NOMO-1 treated with DMSO at 0.1 percent for 48 hours (cell line): ENCODE measurements around the gene JTB.

Source experiments
- DNase-seq: peaks from one replicate; lab custom pipeline; 2025; ENCODE audit not compliant: unreplicated experiment; lab: John Stamatoyannopoulos, UW

JTB gene

GRCh38 chr1:153933955-153934354, 43.5 kb downstream of the JTB start:
- no peak for DNase-seq

- no peak for DNase-seq
Observed at GRCh38 chr1:153933430-153933829, 44.0 kb downstream of the JTB start.

GRCh38 chr1:153932156-153933131, 45.0 kb downstream of the JTB start:
- no peak for DNase-seq

GRCh38 chr1:153929981-153930948, 47.2 kb downstream of the JTB start:
- DNase-seq: no peak

- no peak for DNase-seq
Observed at GRCh38 chr1:153929426-153929825, 48.0 kb downstream of the JTB start.

DNA sequence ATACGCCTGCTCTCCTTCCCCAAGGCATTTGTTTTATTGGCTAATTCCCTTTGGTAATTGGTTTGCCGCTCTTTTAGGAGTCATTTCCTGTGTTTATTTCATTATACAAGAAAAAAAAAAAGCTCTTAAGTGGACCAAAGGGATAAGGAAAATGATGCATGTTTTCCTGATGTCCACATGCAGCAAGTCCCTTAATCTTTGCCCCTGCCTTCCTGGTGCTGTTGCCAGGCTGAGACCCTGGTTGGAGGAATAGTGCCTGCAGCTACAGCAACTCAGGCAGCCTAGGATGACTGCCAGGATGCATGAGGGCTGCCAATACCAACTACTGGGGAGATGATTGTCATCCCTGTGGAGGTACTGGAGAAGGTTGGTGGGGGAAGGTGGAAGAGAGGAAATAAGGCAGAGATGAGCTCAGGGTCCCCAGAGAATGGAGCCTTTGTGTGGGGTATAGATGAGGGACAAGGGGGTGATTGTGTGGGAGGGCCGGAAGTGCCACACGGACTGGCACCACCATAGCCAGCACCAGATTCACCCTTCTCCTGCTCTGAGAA, 48.6 kb downstream of the JTB start:
- DNase-seq: no peak

- no peak for DNase-seq
Observed at GRCh38 chr1:153928245-153928644, 49.2 kb downstream of the JTB start.

- DNase-seq: no peak
Observed at GRCh38 chr1:153926405-153926804, 51.1 kb downstream of the JTB start.
